IPS DF 6.9 (cell line): ENCODE data around the gene DYRK1A.

Experiments used
- DNase-seq: peaks from one replicate; pipeline ENCODE4 v3.0.0-alpha.2; 2013; ENCODE audit warnings: low read depth, low spot score
- H3K27ac ChIP-seq: one replicate; pipeline ENCODE4 v1.5.1; 2013; ENCODE audit warnings: low read length, control low read depth
- H3K27me3 ChIP-seq: 2 replicates; pipeline ENCODE4 v1.6.1; 2013; ENCODE audit warnings: mild to moderate bottlenecking, low read length; ENCODE audit not compliant: control insufficient read depth, insufficient read depth
- H3K36me3 ChIP-seq: 2 replicates; pipeline ENCODE4 v1.6.1; 2013; ENCODE audit warnings: low read length; ENCODE audit not compliant: control insufficient read depth, insufficient read depth
- H3K4me1 ChIP-seq: 2 replicates; pipeline ENCODE4 v1.6.1; 2013; ENCODE audit warnings: low read length; ENCODE audit not compliant: control insufficient read depth, insufficient read depth
- H3K4me3 ChIP-seq: 2 replicates; pipeline ENCODE4 v1.5.1; 2013; ENCODE audit warnings: mild to moderate bottlenecking, low read length
- H3K9me3 ChIP-seq: 2 replicates; pipeline ENCODE4 v1.6.1; 2013; ENCODE audit warnings: low read length, inconsistent platforms; ENCODE audit not compliant: control insufficient read depth, insufficient read depth
- WGBS: extraction: QIAGEN DNeasy Blood & Tissue Kit; methylation state at CpG from one replicate; pipeline ENCODE4 v1.1.7; 2013; ENCODE audit warnings: mixed read lengths, missing lambda C conversion rate; ENCODE audit not compliant: insufficient read length, insufficient coverage; 5-methylcytosine and 5-hydroxymethylcytosine counted together

Gene DYRK1A

GRCh38 chr21:37449302-37449937, 82.8 kb downstream of the DYRK1A start:
- H3K4me1 ChIP-seq: peaks cover 5% of the 10 kb centered on the region

GRCh38 chr21:37450445-37450941, 83.9 kb downstream of the DYRK1A start:
- Histone ChIP-seq H3K36me3 (no peaks in the 10 kb centered on the region), H3K27me3 (no peaks in the 10 kb centered on the region), H3K4me1 (peaks cover 5% of the 10 kb centered on the region), H3K9me3 (no peaks in the 10 kb centered on the region), H3K27ac (no peak overlapping the region), H3K4me3 (no peak overlapping the region)
- no CpG with 5 or more reads among the region's 4 CpGs for WGBS
- DNase-seq: no peak

More at GRCh38 chr21:37449302-37449937, 82.8 kb downstream of the DYRK1A start:
- H3K36me3 ChIP-seq: no peaks in the 10 kb centered on the region
- no CpG with 5 or more reads among the region's 6 CpGs for WGBS
- no peaks in the 10 kb centered on the region for H3K27me3 ChIP-seq
- H3K9me3 ChIP-seq: no peaks in the 10 kb centered on the region
- H3K4me3 ChIP-seq: no peak overlapping the region
- DNase-seq: no peak
- no peak overlapping the region for H3K27ac ChIP-seq

- no CpG with 5 or more reads among the region's 16 CpGs for WGBS
- Histone ChIP-seq H3K9me3 (no peaks in the 10 kb centered on the region), H3K4me3 (no peak overlapping the region), H3K27ac (no peak overlapping the region), H3K4me1 (peaks cover 5% of the 10 kb centered on the region), H3K27me3 (no peaks in the 10 kb centered on the region), H3K36me3 (no peaks in the 10 kb centered on the region)
- DNase-seq: no peak
These were observed 84.9 kb downstream of the DYRK1A start for GRCh38 chr21:37451446-37451845.

GRCh38 chr21:37452227-37452626, 85.7 kb downstream of the DYRK1A start:
- Histone ChIP-seq H3K36me3 (no peaks in the 10 kb centered on the region), H3K27ac (no peak overlapping the region), H3K9me3 (no peaks in the 10 kb centered on the region), H3K27me3 (no peaks in the 10 kb centered on the region), H3K4me1 (peaks cover 3% of the 10 kb centered on the region; the same call in 1 of the 2 replicates), H3K4me3 (no peak overlapping the region)
- no peak for DNase-seq
- WGBS: 100% methylated on average over 1 of the region's 4 CpGs

- 100% methylated on average over 1 of the region's 4 CpGs for WGBS
- Histone ChIP-seq H3K36me3 (no peaks in the 10 kb centered on the region), H3K27me3 (no peaks in the 10 kb centered on the region), H3K4me1 (peaks cover 3% of the 10 kb centered on the region; the same call in 1 of the 2 replicates), H3K4me3 (no peak overlapping the region), H3K9me3 (no peaks in the 10 kb centered on the region), H3K27ac (no peak overlapping the region)
- no peak for DNase-seq
These were observed 86.8 kb downstream of the DYRK1A start for GRCh38 chr21:37453350-37453749.

- Histone ChIP-seq H3K4me1 (peaks cover 4% of the 10 kb centered on the region; the same call in 1 of the 2 replicates), H3K9me3 (no peaks in the 10 kb centered on the region)
These were observed 88.4 kb downstream of the DYRK1A start for GRCh38 chr21:37454869-37455503.

GRCh38 chr21:37455504-37455911, 88.9 kb downstream of the DYRK1A start:
- Histone ChIP-seq H3K27ac (no peak overlapping the region), H3K36me3 (no peaks in the 10 kb centered on the region), H3K4me1 (peaks cover 4% of the 10 kb centered on the region; the same call in 1 of the 2 replicates), H3K9me3 (no peaks in the 10 kb centered on the region), H3K4me3 (no peak overlapping the region), H3K27me3 (no peaks in the 10 kb centered on the region)
- no CpG with 5 or more reads among the region's 7 CpGs for WGBS
- no peak for DNase-seq

More at GRCh38 chr21:37454869-37455503, 88.4 kb downstream of the DYRK1A start:
- H3K36me3 ChIP-seq: no peaks in the 10 kb centered on the region
- DNase-seq: no peak
- no peaks in the 10 kb centered on the region for H3K27me3 ChIP-seq
- WGBS: no CpG with 5 or more reads among the region's 2 CpGs
- H3K4me3 ChIP-seq: no peak overlapping the region
- no peak overlapping the region for H3K27ac ChIP-seq

- H3K27ac ChIP-seq: no peak overlapping the region
- peaks cover 2% of the 10 kb centered on the region; the same call in 1 of the 2 replicates for H3K4me1 ChIP-seq
- DNase-seq: no peak
- H3K36me3 ChIP-seq: no peaks in the 10 kb centered on the region
- H3K9me3 ChIP-seq: no peaks in the 10 kb centered on the region
- no peak overlapping the region for H3K4me3 ChIP-seq
- H3K27me3 ChIP-seq: no peaks in the 10 kb centered on the region
- no CpG with 5 or more reads among the region's 7 CpGs for WGBS
These were observed 92.2 kb downstream of the DYRK1A start for GRCh38 chr21:37458669-37459276.

- H3K36me3 ChIP-seq: no peaks in the 10 kb centered on the region
- H3K9me3 ChIP-seq: no peaks in the 10 kb centered on the region
- no peak overlapping the region for H3K27ac ChIP-seq
- WGBS: no CpG with 5 or more reads among the region's 4 CpGs
- H3K4me3 ChIP-seq: no peak overlapping the region
- DNase-seq: no peak
- H3K4me1 ChIP-seq: peaks cover 2% of the 10 kb centered on the region; the same call in 1 of the 2 replicates
- H3K27me3 ChIP-seq: no peaks in the 10 kb centered on the region
These were observed 93.0 kb downstream of the DYRK1A start for GRCh38 chr21:37459575-37459974.

GRCh38 chr21:37460196-37460595, 93.6 kb downstream of the DYRK1A start:
- no peaks in the 10 kb centered on the region for H3K36me3 ChIP-seq
- no peaks in the 10 kb centered on the region for H3K27me3 ChIP-seq
- no peak overlapping the region for H3K4me3 ChIP-seq
- peaks cover 2% of the 10 kb centered on the region; the same call in 1 of the 2 replicates for H3K4me1 ChIP-seq
- no CpG with 5 or more reads among the region's 7 CpGs for WGBS
- DNase-seq: peak; percentile 33
- H3K9me3 ChIP-seq: no peaks in the 10 kb centered on the region
- H3K27ac ChIP-seq: no peak overlapping the region
